ENCODE data around the gene METTL21C. TPM values are rescaled to one million over a fixed set of nuclear protein-coding genes. Genes with fewer than 3 reads are reported as not detected.

The METTL21C gene
- total RNA-seq, 1 donor from 2014 or later = not detected

GRCh38 chr13:102677122-102677521, 17.7 kb downstream of the METTL21C start:
- no peak for TF ChIP-seq CTCF (IDR thresholded peaks at IDR 0.05)
- no peak for DNase-seq (ENCODE audit: extremely low spot score, unreplicated experiment)
- H3K27me3 Mint-ChIP-seq (ENCODE audit: unreplicated experiment) = no peaks in the 10 kb centered on the region
- peaks cover 7% of the 10 kb centered on the region for H3K9me3 Mint-ChIP-seq (ENCODE audit: unreplicated experiment)
- H3K4me3 Mint-ChIP-seq (ENCODE audit: unreplicated experiment) = no peak overlapping the region
- peaks cover 58% of the 10 kb centered on the region for H3K36me3 Mint-ChIP-seq (ENCODE audit: unreplicated experiment)
- H3K4me1 Mint-ChIP-seq (ENCODE audit: unreplicated experiment) = no peaks in the 10 kb centered on the region
- H3K27ac Mint-ChIP-seq (ENCODE audit: unreplicated experiment) = no peak overlapping the region

DNA sequence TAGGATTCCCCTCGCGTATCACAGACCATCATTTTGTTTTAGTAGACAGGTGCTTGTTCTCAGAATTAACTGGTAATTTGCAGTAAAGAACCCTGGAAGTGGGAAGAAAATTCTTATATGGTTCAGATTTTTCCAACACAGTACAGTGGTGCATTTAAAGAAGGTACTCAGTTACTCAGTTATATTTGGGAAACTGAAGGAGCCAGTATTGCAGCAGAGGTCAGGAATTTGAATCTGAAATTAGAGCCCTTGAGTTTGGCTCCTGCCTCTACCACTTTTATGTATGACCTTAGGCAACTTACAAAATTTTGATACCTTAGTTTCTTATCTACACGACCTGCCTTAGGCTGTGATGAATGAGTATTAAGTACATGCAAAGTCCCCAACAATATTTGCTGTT, 19.7 kb downstream of the METTL21C start:
- TF ChIP-seq CTCF (IDR thresholded peaks at IDR 0.05) = no peak
- Mint-ChIP-seq H3K9me3 (ENCODE audit: unreplicated experiment) (peaks cover 9% of the 10 kb centered on the region), H3K36me3 (ENCODE audit: unreplicated experiment) (peaks cover 57% of the 10 kb centered on the region), H3K4me3 (ENCODE audit: unreplicated experiment) (no peak overlapping the region), H3K4me1 (ENCODE audit: unreplicated experiment) (no peaks in the 10 kb centered on the region), H3K27me3 (ENCODE audit: unreplicated experiment) (no peaks in the 10 kb centered on the region), H3K27ac (ENCODE audit: unreplicated experiment) (no peak overlapping the region)
- no peak for DNase-seq (ENCODE audit: extremely low spot score, unreplicated experiment)

DNA sequence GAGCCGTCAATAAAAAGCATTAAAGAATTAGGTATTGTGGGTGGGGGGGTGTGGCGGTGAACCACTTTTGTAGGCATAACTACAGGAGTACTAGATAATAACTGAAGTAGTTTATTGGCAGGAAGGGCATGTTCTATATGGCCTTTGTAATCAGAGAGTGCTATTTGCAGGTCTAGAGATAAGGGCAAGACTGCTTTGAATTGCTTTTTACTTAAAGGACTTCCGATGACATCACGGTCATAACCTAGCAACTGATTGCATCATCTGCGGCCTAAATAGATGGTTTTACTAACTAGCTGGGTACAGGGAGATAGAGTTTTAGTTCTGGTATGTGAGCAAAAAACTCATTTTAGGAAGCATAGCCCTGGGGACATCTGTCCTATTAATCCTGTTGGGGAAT, 24.7 kb downstream of the METTL21C start:
- H3K9me3 Mint-ChIP-seq (ENCODE audit: unreplicated experiment) = peaks cover 17% of the 10 kb centered on the region
- no peaks in the 10 kb centered on the region for H3K4me1 Mint-ChIP-seq (ENCODE audit: unreplicated experiment)
- no peaks in the 10 kb centered on the region for H3K27me3 Mint-ChIP-seq (ENCODE audit: unreplicated experiment)
- H3K36me3 Mint-ChIP-seq (ENCODE audit: unreplicated experiment) = peaks cover 65% of the 10 kb centered on the region
- H3K4me3 Mint-ChIP-seq (ENCODE audit: unreplicated experiment) = no peak overlapping the region
- DNase-seq (ENCODE audit: extremely low spot score, unreplicated experiment) = no peak
- no peak for TF ChIP-seq CTCF (IDR thresholded peaks at IDR 0.05)
- no peak overlapping the region for H3K27ac Mint-ChIP-seq (ENCODE audit: unreplicated experiment)

GRCh38 chr13:102667911-102668310, 26.9 kb downstream of the METTL21C start:
- H3K27me3 Mint-ChIP-seq (ENCODE audit: unreplicated experiment) = no peaks in the 10 kb centered on the region
- H3K27ac Mint-ChIP-seq (ENCODE audit: unreplicated experiment) = no peak overlapping the region
- H3K4me3 Mint-ChIP-seq (ENCODE audit: unreplicated experiment) = no peak overlapping the region
- H3K9me3 Mint-ChIP-seq (ENCODE audit: unreplicated experiment) = peaks cover 17% of the 10 kb centered on the region
- no peak for TF ChIP-seq CTCF (IDR thresholded peaks at IDR 0.05)
- peaks cover 69% of the 10 kb centered on the region for H3K36me3 Mint-ChIP-seq (ENCODE audit: unreplicated experiment)
- no peak for DNase-seq (ENCODE audit: extremely low spot score, unreplicated experiment)
- H3K4me1 Mint-ChIP-seq (ENCODE audit: unreplicated experiment) = no peaks in the 10 kb centered on the region

DNA sequence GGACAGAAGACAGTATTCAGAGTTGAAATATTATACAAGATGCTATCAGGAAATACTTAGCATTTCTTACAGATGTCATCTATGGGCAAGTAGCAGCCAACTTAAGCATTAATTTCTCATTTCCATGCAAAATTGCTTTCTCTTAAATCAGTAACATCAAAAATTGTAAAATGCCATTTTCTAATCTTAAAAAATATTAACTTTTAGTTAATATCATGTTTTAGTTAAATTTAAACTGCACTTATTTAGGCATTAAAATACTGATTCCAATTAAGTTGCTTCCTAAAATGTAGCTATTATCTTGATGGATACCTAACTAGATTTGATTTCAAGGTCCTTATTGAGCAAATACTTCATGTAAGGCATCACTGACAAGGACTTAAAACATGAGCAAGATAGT, 27.8 kb downstream of the METTL21C start:
- no peaks in the 10 kb centered on the region for H3K27me3 Mint-ChIP-seq (ENCODE audit: unreplicated experiment)
- TF ChIP-seq CTCF (IDR thresholded peaks at IDR 0.05) = no peak
- peaks cover 17% of the 10 kb centered on the region for H3K9me3 Mint-ChIP-seq (ENCODE audit: unreplicated experiment)
- H3K4me1 Mint-ChIP-seq (ENCODE audit: unreplicated experiment) = no peaks in the 10 kb centered on the region
- DNase-seq (ENCODE audit: extremely low spot score, unreplicated experiment) = no peak
- H3K27ac Mint-ChIP-seq (ENCODE audit: unreplicated experiment) = no peak overlapping the region
- H3K4me3 Mint-ChIP-seq (ENCODE audit: unreplicated experiment) = no peak overlapping the region
- peaks cover 64% of the 10 kb centered on the region for H3K36me3 Mint-ChIP-seq (ENCODE audit: unreplicated experiment)
